ENCODE measurements around the gene CHD8. TPM values are rescaled to one million over a fixed set of nuclear protein-coding genes. Genes with fewer than 3 reads are reported as not detected.

The CHD8 gene
- total and polyA plus RNA-seq, 2 of the 13 experiments (the other 11 are each of a cell fraction or from before 2014, with no cell fraction given) = 35.1 to 79.6 TPM

- TF ChIP-seq ZNF281 (CRISPR knock-in tag; IDR thresholded peaks at IDR 0.05; ENCODE audit: borderline replicate concordance) (peak; percentile 56; the same call in 1 of the 2 replicates), GRHL1 (CRISPR knock-in tag; conservative IDR thresholded peaks at IDR 0.05) (no peak), ETV5 (CRISPR knock-in tag; IDR thresholded peaks at IDR 0.05; ENCODE audit: borderline replicate concordance) (peak; percentile 82; the same call in 1 of the 2 replicates), SPEN (CRISPR knock-in tag; IDR thresholded peaks at IDR 0.05; ENCODE audit: low read depth) (peak; percentile 98), TARDBP (CRISPR knock-in tag; IDR thresholded peaks at IDR 0.05) (peak; percentile 96), SNAPC4 (CRISPR knock-in tag; IDR thresholded peaks at IDR 0.05) (peak; percentile 95), ZNF12 (CRISPR knock-in tag; IDR thresholded peaks at IDR 0.05) (no peak), ZFYVE20 (CRISPR knock-in tag; IDR thresholded peaks at IDR 0.05; ENCODE audit: borderline replicate concordance, low read depth) (no peak), DBP (CRISPR knock-in tag; IDR thresholded peaks at IDR 0.05; ENCODE audit: not compliant biosample characterization) (no peak), PHF8 (CRISPR knock-in tag; IDR thresholded peaks at IDR 0.05) (peak; percentile 89), ELK4 (CRISPR knock-in tag; IDR thresholded peaks at IDR 0.05; ENCODE audit: borderline replicate concordance) (no peak), FOXA3 (CRISPR knock-in tag; IDR thresholded peaks at IDR 0.05) (peak; percentile 70), ZNF580 (CRISPR knock-in tag; IDR thresholded peaks at IDR 0.05; ENCODE audit: borderline replicate concordance, low read depth) (peak; percentile 91), CENPT (CRISPR knock-in tag; IDR thresholded peaks at IDR 0.05; ENCODE audit: low read depth) (no peak)
Observed at GRCh38 chr14:21455912-21456667, at the start of gene CHD8 (continued).
